AG09319 (cell line): ENCODE data around the gene PKD1.

Experiments used
- DNase-seq: peaks from one replicate; pipeline ENCODE4 v3.0.0-alpha.2; 2010; ENCODE audit warnings: low read depth; ENCODE audit errors: extremely low read depth
- TF ChIP-seq, protein P1 (sequence below): IDR thresholded peaks from 2 replicates; pipeline ENCODE4 v1.5.1; 2011; ENCODE audit warnings: low read depth, mild to moderate bottlenecking, inconsistent platforms, low read length, moderate library complexity

Gene PKD1

DNA sequence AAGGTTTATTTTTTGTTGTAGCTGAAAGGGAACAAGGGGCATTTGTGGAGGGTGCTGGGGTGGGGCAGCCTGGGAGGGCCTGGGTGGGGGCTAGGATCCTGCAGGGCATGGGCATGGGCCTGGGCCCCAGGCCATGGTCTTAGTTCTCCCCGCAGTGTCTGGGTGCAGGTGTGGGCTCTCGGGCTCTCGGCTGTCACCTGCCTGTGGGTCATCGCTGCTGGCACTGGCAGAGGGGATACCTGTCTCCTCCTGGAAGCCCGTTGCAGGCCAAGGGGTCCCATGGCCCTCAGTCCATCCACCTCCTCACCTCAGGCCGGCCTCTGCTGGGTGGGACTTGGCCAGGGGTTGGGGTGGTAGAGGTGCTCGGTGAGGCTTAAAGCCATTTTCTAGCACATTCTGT, 57.6 kb downstream of the PKD1 start:
- TF ChIP-seq, protein P1, sequence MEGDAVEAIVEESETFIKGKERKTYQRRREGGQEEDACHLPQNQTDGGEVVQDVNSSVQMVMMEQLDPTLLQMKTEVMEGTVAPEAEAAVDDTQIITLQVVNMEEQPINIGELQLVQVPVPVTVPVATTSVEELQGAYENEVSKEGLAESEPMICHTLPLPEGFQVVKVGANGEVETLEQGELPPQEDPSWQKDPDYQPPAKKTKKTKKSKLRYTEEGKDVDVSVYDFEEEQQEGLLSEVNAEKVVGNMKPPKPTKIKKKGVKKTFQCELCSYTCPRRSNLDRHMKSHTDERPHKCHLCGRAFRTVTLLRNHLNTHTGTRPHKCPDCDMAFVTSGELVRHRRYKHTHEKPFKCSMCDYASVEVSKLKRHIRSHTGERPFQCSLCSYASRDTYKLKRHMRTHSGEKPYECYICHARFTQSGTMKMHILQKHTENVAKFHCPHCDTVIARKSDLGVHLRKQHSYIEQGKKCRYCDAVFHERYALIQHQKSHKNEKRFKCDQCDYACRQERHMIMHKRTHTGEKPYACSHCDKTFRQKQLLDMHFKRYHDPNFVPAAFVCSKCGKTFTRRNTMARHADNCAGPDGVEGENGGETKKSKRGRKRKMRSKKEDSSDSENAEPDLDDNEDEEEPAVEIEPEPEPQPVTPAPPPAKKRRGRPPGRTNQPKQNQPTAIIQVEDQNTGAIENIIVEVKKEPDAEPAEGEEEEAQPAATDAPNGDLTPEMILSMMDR: no peak
- no peak for DNase-seq

DNA sequence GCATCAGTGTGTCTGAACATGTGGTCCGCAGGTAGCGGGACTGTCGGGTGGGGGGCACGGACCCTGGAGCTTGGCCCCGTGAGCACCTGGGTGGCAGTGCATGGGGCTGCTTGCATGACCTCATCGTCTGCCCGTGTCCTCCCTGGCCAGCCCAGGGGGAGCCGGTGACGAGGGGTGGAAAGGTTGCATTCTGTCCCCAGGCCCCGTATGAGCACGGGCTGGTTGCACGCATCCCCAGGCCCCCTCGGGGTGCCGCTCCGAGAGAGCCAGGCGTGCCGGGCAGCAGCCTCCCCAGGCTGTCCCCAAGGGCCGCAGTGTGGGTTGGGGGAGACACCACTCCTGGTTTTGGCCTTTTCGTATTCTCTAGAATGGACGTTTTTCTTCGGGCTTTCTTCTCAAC, 58.0 kb downstream of the PKD1 start:
- no peak for DNase-seq
- TF ChIP-seq, protein P1: no peak

DNA sequence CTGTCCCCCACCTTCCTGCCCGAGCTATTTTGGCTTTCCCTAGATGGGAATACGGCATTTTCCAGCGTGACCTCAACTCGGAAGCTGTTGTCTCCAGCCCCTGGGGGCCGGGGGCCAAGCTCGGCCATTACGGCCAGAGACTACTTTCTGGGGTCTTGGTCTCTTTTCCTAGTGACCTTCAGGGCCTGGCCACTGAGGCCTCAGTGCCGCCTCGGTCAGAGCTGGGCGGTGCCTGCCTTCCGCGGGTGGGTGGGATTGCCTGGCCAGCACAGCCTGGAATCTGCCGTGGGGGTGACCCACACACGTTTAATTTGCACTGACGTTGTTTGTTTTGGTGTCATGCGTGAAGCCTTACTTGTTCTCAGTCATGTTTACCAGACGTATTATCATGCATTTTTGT, 58.7 kb downstream of the PKD1 start:
- TF ChIP-seq, protein P1: no peak

DNA sequence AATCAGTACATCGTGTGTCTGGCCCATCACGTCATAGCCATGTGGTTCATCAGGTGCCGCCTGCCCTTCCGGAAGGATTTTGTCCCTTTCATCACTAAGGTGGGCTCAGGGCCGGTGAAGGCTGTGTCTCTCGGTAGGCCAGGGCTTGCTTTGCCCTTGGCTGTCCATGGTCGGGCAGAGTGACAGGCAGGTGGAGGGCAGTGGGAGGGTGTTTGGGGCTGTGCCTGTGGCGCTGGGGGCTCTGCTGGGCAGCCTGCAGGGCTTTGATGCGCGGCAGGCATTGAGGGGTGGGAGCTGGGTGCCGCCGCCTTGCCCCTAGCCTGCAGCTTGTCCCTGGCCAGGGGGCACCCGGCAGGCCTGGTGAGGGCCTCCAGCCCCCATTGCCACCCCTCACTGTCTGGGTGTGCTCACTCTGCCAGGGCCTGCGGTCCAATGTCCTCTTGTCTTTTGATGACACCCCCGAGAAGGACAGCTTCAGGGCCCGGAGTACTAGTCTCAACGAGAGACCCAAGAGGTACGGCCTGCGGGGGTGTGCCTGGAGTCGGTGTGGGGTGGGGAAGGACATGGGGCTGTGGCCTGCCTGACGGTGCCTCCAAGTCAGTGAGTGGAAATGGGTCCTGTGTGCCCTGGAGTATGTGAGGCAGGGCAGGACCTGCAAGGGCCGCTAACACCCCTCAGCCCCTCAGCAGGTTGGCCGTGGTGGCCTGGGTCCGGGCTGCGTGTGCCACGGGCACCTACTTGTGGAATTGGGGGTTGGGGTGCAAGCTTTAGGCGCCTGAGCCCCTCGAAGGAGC, 59.4 kb downstream of the PKD1 start:
- DNase-seq: no peak
- TF ChIP-seq, protein P1: no peak

More for the DNA sequence above, 58.7 kb downstream of the PKD1 start:
- DNase-seq: no peak

DNA sequence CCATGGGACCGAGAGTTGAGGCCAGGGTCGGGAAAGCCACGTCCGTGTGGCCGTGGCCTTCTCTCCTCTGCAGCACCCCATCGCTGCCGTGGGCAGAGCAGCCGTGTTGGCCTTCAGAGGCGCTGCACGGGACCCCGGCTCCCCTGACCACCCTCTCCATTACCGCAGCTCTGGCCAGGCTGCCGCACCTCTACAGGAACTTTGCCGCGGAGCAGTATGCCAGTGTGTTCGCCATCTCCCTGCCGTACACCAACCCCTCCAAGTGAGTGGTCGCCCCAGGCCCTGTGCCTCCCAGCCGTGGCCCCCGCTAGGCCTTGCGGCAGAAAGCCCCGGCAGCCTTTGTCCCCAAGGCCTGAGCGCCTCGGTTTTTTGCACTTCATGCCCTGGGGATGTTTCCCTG, 60.1 kb downstream of the PKD1 start:
- TF ChIP-seq, protein P1: no peak

DNA sequence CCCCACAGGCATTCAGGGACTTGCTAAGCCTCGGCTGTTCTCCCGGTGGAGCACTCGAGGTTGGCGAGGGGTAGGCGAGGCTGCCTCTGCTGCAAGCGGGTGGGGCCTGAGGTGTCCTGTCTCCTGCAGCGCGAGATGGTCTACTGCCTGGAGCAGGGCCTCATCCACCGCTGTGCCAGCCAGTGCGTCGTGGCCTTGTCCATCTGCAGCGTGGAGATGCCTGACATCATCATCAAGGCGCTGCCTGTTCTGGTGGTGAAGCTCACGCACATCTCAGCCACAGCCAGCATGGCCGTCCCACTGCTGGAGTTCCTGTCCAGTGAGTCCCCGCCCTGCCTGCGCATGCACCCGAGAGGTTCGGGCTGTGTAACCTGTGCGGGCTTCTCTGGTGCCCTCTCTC, 61.6 kb downstream of the PKD1 start:
- TF ChIP-seq, protein P1: no peak
- no peak for DNase-seq

More for the DNA sequence above, 60.1 kb downstream of the PKD1 start:
- DNase-seq: no peak

DNA sequence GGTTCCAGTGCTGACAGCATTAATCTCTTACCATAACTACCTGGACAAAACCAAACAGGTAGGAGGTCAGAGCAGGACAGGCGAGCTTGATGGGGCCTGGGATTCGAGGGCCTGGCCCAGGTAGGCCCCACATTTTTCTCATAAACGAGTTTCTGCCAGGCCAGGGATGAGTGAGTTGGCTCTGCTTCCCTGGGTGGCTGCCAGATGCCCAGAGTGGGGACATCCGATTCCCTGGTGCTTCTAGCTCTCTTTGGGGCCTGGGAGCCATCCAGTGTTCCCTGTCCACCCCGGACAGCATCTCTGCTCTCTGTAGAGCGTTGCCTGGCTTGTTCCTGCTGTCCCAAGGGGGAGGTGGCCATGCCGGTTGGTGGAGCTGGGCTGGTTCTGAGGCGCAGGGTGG, 62.8 kb downstream of the PKD1 start:
- DNase-seq: no peak

More for the DNA sequence above, 62.8 kb downstream of the PKD1 start:
- TF ChIP-seq, protein P1: no peak
